Measurements from ENCODE around the gene NNMT. TPM values are rescaled to one million over a fixed set of nuclear protein-coding genes. Genes with fewer than 3 reads are reported as not detected.

Gene NNMT
- total RNA-seq, 2 experiments from 2014 or later, result not detected

DNA sequence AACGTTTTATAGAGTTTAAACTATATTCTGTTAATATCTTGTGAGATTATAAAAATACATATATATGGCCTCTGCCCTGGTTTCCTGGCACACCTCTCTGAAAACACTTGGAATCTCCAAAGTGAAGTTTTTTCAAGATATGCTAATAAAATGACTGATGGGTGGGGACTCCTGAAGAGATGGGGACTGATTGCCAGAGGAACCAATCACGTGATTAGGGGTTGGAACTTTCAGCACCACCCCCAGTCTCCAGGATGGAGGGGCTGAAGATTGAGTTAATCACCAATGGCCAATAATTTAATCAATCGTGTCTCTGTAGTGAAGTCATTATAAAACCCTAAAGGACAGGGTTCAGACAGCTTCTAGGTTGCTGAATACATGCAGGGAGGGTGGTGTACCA, 66.8 kb downstream of the NNMT start:
- H3K4me1 Mint-ChIP-seq, result no peaks in the 10 kb centered on the region

More for the DNA sequence above, 66.8 kb downstream of the NNMT start:
- DNase-seq (no peak), ATAC-seq (no peak)
- Mint-ChIP-seq H3K27me3 (peaks cover 30% of the 10 kb centered on the region), H3K4me3 (no peak overlapping the region), H3K27ac (no peak overlapping the region), H3K36me3 (no peaks in the 10 kb centered on the region), H3K9me3 (ENCODE audit: low read depth) (no peaks in the 10 kb centered on the region)
- CTCF ChIA-PET, result no interaction called here

Other genes starting within 250 kb of the NNMT start
- 1 to 10 TPM; 3.2 to 3.9 TPM for gene ZBTB16, start 236.7 kb upstream of the NNMT start, total RNA-seq
- 10 to 100 TPM in 1 of 2 experiments, 1 to 10 TPM in 1; 5.3 to 14.0 TPM for gene C11orf71, start 104.1 kb downstream of the NNMT start, total RNA-seq
- gene RBM7, start 104.3 kb downstream of the NNMT start, total RNA-seq, result 10 to 100 TPM; 32.8 to 38.0 TPM
- 10 to 100 TPM; 55.5 to 73.2 TPM for gene REXO2, start 143.1 kb downstream of the NNMT start, total RNA-seq